C4-2B (cell line): Measurements from ENCODE around the gene DCBLD2.

Source experiments
- CTCF ChIP-seq: fragments of 450-650 bp; conservative IDR thresholded peaks from 2 replicates; pipeline ENCODE4 v1.5.1; 2017; ENCODE audit warnings: mild to moderate bottlenecking
- ZFX ChIP-seq: fragments of 450-650 bp; IDR thresholded peaks from 2 replicates; pipeline ENCODE4 v1.6.1; 2017

- TF ChIP-seq CTCF (no peak), ZFX (no peak)
Measured at GRCh38 chr3:98874602-98875249, 26.8 kb downstream of the DCBLD2 start.
